ENCODE results near the gene CRISPLD2. TPM values are rescaled to one million over a fixed set of nuclear protein-coding genes. Genes with fewer than 3 reads are reported as not detected.

CRISPLD2 gene
- total and polyA plus RNA-seq, 9 of the 15 experiments (the other 6 are each of a cell fraction or from before 2014, with no cell fraction given), result 0.03 to 0.24 (median 0.04) TPM; not detected in 4

DNA sequence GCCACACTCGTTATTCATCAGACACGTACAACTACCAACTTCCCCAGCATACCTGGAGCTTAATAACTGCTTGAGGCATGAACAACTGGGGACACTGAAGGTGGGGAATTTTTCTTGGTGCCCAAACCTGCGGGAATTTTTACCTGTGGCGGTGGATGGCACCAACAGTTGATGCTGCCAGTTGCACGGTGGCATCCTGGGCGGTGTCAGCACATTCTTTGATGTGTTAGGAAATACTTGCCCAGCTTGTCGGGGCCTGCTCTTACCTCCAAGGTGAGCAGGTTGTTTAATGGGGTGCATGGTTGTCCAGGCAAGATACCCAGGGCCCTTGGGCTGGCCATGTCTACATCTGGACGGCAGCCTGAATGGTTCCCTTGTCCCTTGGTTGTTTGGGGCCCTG lies 79.6 kb downstream of the CRISPLD2 start:
- Histone ChIP-seq H3K4me3 (no peak overlapping the region), H3K27ac (ENCODE audit: extremely low read depth, low read depth, low read length) (no peak overlapping the region), H3K4me1 (replicated peaks in 1 of 2; ENCODE audit: control insufficient read depth in 2 of 2, insufficient read depth in 2 of 2, low read length in 2 of 2) (no peaks in the 10 kb centered on the region), H3K9ac (ENCODE audit: insufficient read depth in 1 of 2, low read depth in 2 of 2, low read length in 2 of 2) (no peak overlapping the region), H3K36me3 (ENCODE audit: control insufficient read depth, insufficient read depth, low read length) (no peaks in the 10 kb centered on the region), H3K27me3 (ENCODE audit: control insufficient read depth in 2 of 2, insufficient read depth in 2 of 2, low read length in 2 of 2) (peaks cover 49 to 81% of the 10 kb centered on the region in 2 experiments), H4K20me1 (replicated peaks; ENCODE audit: control insufficient read depth, insufficient read depth, low read length) (no peaks in the 10 kb centered on the region; the same call in 1 of the 2 replicates), H3K9me3 (replicated peaks; ENCODE audit: control insufficient read depth, insufficient read depth, low read depth, low read length) (peaks cover 3% of the 10 kb centered on the region; the same call in 1 of the 2 replicates), H2AFZ (ENCODE audit: low read depth, low read length) (no peak overlapping the region), H3K79me2 (ENCODE audit: control insufficient read depth, insufficient read depth, low read length) (no peaks in the 10 kb centered on the region), H3K9me1 (ENCODE audit: control insufficient read depth, insufficient read depth, low read length) (no peaks in the 10 kb centered on the region), H3K4me2 (ENCODE audit: insufficient read depth, low read length) (no peak overlapping the region)
- POLR2A ChIA-PET, result no interaction called here
- intact Hi-C loops (cut with micrococcal nuclease), result no loop called here
- CTCF ChIA-PET (ENCODE audit: low intra/inter-chr PET ratio), result no interaction called here
- 2% methylated on average over 8 of the region's 8 CpGs for WGBS (ENCODE audit: insufficient coverage, low coverage, missing lambda C conversion rate)
- FAIRE-seq (no peak), DNase-seq (ENCODE audit: extremely low read depth in 1 of 4, low spot score in 3 of 4) (no peak), ATAC-seq (no peak)
- in situ Hi-C loops (cut with MboI), result no loop called here
- BruUV-seq (replicated peaks), result no TSS peak
- TF ChIP-seq MYBL2 (IDR thresholded peaks at IDR 0.05; ENCODE audit: low read depth), result no peak
- no peak for TF ChIP-seq MYBL2 (CRISPR knock-in tag; IDR thresholded peaks at IDR 0.05; ENCODE audit: borderline replicate concordance)
- TF ChIP-seq, protein P1, sequence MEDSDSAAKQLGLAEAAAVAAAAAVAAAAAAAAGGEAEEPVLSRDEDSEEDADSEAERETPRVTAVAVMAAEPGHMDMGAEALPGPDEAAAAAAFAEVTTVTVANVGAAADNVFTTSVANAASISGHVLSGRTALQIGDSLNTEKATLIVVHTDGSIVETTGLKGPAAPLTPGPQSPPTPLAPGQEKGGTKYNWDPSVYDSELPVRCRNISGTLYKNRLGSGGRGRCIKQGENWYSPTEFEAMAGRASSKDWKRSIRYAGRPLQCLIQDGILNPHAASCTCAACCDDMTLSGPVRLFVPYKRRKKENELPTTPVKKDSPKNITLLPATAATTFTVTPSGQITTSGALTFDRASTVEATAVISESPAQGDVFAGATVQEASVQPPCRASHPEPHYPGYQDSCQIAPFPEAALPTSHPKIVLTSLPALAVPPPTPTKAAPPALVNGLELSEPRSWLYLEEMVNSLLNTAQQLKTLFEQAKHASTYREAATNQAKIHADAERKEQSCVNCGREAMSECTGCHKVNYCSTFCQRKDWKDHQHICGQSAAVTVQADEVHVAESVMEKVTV (CRISPR knock-in tag; IDR thresholded peaks at IDR 0.05), result no peak
- no peak for TF ChIP-seq SMAD4 (CRISPR knock-in tag; conservative IDR thresholded peaks at IDR 0.05)
- TF ChIP-seq ZNF79 (CRISPR knock-in tag; IDR thresholded peaks at IDR 0.05; ENCODE audit: low read depth), result no peak
- TF ChIP-seq ZC3H11A (IDR thresholded peaks at IDR 0.05; ENCODE audit: low read depth, low read length), result no peak
- no peak for TF ChIP-seq RUNX1 (IDR thresholded peaks at IDR 0.05; ENCODE audit: low read depth)
- no peak for TF ChIP-seq NR3C1 (CRISPR knock-in tag; IDR thresholded peaks at IDR 0.05)
- TF ChIP-seq, protein P2, sequence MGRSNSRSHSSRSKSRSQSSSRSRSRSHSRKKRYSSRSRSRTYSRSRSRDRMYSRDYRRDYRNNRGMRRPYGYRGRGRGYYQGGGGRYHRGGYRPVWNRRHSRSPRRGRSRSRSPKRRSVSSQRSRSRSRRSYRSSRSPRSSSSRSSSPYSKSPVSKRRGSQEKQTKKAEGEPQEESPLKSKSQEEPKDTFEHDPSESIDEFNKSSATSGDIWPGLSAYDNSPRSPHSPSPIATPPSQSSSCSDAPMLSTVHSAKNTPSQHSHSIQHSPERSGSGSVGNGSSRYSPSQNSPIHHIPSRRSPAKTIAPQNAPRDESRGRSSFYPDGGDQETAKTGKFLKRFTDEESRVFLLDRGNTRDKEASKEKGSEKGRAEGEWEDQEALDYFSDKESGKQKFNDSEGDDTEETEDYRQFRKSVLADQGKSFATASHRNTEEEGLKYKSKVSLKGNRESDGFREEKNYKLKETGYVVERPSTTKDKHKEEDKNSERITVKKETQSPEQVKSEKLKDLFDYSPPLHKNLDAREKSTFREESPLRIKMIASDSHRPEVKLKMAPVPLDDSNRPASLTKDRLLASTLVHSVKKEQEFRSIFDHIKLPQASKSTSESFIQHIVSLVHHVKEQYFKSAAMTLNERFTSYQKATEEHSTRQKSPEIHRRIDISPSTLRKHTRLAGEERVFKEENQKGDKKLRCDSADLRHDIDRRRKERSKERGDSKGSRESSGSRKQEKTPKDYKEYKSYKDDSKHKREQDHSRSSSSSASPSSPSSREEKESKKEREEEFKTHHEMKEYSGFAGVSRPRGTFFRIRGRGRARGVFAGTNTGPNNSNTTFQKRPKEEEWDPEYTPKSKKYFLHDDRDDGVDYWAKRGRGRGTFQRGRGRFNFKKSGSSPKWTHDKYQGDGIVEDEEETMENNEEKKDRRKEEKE (IDR thresholded peaks at IDR 0.05; ENCODE audit: borderline replicate concordance in 1 of 2, control insufficient read depth in 1 of 2, low read depth in 2 of 2, low read length in 1 of 2), result no peak
- TF ChIP-seq, protein P3, sequence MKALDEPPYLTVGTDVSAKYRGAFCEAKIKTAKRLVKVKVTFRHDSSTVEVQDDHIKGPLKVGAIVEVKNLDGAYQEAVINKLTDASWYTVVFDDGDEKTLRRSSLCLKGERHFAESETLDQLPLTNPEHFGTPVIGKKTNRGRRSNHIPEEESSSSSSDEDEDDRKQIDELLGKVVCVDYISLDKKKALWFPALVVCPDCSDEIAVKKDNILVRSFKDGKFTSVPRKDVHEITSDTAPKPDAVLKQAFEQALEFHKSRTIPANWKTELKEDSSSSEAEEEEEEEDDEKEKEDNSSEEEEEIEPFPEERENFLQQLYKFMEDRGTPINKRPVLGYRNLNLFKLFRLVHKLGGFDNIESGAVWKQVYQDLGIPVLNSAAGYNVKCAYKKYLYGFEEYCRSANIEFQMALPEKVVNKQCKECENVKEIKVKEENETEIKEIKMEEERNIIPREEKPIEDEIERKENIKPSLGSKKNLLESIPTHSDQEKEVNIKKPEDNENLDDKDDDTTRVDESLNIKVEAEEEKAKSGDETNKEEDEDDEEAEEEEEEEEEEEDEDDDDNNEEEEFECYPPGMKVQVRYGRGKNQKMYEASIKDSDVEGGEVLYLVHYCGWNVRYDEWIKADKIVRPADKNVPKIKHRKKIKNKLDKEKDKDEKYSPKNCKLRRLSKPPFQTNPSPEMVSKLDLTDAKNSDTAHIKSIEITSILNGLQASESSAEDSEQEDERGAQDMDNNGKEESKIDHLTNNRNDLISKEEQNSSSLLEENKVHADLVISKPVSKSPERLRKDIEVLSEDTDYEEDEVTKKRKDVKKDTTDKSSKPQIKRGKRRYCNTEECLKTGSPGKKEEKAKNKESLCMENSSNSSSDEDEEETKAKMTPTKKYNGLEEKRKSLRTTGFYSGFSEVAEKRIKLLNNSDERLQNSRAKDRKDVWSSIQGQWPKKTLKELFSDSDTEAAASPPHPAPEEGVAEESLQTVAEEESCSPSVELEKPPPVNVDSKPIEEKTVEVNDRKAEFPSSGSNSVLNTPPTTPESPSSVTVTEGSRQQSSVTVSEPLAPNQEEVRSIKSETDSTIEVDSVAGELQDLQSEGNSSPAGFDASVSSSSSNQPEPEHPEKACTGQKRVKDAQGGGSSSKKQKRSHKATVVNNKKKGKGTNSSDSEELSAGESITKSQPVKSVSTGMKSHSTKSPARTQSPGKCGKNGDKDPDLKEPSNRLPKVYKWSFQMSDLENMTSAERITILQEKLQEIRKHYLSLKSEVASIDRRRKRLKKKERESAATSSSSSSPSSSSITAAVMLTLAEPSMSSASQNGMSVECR (CRISPR knock-in tag; IDR thresholded peaks at IDR 0.05), result no peak
- TF ChIP-seq HNRNPH1 (optimal IDR thresholded peaks at IDR 0.05; ENCODE audit: low read depth, low read length), result no peak
- TF ChIP-seq CHCHD3 (CRISPR knock-in tag; IDR thresholded peaks at IDR 0.05), result no peak
- TF ChIP-seq, protein P4, sequence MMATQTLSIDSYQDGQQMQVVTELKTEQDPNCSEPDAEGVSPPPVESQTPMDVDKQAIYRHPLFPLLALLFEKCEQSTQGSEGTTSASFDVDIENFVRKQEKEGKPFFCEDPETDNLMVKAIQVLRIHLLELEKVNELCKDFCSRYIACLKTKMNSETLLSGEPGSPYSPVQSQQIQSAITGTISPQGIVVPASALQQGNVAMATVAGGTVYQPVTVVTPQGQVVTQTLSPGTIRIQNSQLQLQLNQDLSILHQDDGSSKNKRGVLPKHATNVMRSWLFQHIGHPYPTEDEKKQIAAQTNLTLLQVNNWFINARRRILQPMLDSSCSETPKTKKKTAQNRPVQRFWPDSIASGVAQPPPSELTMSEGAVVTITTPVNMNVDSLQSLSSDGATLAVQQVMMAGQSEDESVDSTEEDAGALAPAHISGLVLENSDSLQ (IDR thresholded peaks at IDR 0.05), result no peak
